ENCODE data around the gene RNF17. TPM values are rescaled to one million over a fixed set of nuclear protein-coding genes. Genes with fewer than 3 reads are reported as not detected.

The RNF17 gene
- total and polyA plus RNA-seq, 4 donors: 0.08 to 0.14 TPM; not detected in 2

DNA sequence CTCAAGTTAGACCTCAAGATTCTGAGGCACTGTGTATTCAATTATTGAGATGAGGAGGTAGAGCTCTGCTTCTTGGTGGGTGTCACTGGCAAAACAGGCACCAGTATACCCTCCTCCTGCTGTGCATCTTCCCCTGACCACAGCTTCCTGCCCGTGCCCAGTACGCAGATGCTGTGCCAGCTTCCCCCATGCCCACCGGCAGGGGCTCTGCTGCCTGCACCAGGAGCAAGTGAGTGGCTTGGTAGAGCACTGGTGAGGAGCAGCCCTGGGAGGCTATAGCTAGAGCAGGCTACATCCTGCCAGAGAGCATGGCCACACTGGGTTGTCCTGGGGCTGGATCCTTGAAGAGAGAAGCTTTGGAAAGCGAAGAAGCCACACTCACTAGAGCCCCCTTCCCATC lies 21.0 kb upstream of the RNF17 start:
- DNase-seq (ENCODE audit: low spot score): no peak
- Histone ChIP-seq H3K4me3 (ENCODE audit: low read depth in 1 of 3, low read length in 3 of 3) (no peak overlapping the region), H3K4me1 (ENCODE audit: control insufficient read depth in 4 of 4, insufficient read depth in 4 of 4, low read length in 3 of 4) (peaks cover 10 to 20% (median 15%) of the 10 kb centered on the region in 4 donors), H3K27ac (ENCODE audit: low read depth in 1 of 2, low read length in 2 of 2) (no peak overlapping the region), H3K27me3 (ENCODE audit: control insufficient read depth in 4 of 4, insufficient read depth in 4 of 4, low read length in 3 of 4) (peaks cover 2 to 18% (median 5%) of the 10 kb centered on the region in 4 donors), H3K9ac (ENCODE audit: low read depth in 1 of 2, low read length in 2 of 2) (no peak overlapping the region), H3K36me3 (ENCODE audit: control insufficient read depth in 4 of 4, insufficient read depth in 3 of 4, low read depth in 1 of 4, low read length in 3 of 4) (no peaks in the 10 kb centered on the region), H3K9me3 (ENCODE audit: control insufficient read depth in 4 of 4, low read length in 3 of 4) (no peaks in the 10 kb centered on the region)
- TF ChIP-seq, protein P1, sequence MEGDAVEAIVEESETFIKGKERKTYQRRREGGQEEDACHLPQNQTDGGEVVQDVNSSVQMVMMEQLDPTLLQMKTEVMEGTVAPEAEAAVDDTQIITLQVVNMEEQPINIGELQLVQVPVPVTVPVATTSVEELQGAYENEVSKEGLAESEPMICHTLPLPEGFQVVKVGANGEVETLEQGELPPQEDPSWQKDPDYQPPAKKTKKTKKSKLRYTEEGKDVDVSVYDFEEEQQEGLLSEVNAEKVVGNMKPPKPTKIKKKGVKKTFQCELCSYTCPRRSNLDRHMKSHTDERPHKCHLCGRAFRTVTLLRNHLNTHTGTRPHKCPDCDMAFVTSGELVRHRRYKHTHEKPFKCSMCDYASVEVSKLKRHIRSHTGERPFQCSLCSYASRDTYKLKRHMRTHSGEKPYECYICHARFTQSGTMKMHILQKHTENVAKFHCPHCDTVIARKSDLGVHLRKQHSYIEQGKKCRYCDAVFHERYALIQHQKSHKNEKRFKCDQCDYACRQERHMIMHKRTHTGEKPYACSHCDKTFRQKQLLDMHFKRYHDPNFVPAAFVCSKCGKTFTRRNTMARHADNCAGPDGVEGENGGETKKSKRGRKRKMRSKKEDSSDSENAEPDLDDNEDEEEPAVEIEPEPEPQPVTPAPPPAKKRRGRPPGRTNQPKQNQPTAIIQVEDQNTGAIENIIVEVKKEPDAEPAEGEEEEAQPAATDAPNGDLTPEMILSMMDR (IDR thresholded peaks at IDR 0.05; ENCODE audit: low read depth, low read length, missing input control): no peak
- TF ChIP-seq, protein P2, sequence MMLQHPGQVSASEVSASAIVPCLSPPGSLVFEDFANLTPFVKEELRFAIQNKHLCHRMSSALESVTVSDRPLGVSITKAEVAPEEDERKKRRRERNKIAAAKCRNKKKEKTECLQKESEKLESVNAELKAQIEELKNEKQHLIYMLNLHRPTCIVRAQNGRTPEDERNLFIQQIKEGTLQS (IDR thresholded peaks at IDR 0.05): no peak
- TF ChIP-seq, protein P3, sequence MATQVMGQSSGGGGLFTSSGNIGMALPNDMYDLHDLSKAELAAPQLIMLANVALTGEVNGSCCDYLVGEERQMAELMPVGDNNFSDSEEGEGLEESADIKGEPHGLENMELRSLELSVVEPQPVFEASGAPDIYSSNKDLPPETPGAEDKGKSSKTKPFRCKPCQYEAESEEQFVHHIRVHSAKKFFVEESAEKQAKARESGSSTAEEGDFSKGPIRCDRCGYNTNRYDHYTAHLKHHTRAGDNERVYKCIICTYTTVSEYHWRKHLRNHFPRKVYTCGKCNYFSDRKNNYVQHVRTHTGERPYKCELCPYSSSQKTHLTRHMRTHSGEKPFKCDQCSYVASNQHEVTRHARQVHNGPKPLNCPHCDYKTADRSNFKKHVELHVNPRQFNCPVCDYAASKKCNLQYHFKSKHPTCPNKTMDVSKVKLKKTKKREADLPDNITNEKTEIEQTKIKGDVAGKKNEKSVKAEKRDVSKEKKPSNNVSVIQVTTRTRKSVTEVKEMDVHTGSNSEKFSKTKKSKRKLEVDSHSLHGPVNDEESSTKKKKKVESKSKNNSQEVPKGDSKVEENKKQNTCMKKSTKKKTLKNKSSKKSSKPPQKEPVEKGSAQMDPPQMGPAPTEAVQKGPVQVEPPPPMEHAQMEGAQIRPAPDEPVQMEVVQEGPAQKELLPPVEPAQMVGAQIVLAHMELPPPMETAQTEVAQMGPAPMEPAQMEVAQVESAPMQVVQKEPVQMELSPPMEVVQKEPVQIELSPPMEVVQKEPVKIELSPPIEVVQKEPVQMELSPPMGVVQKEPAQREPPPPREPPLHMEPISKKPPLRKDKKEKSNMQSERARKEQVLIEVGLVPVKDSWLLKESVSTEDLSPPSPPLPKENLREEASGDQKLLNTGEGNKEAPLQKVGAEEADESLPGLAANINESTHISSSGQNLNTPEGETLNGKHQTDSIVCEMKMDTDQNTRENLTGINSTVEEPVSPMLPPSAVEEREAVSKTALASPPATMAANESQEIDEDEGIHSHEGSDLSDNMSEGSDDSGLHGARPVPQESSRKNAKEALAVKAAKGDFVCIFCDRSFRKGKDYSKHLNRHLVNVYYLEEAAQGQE (IDR thresholded peaks at IDR 0.05): no peak
- no peak for TF ChIP-seq HNF4G (IDR thresholded peaks at IDR 0.05)
- TF ChIP-seq NR2F2 (IDR thresholded peaks at IDR 0.05): no peak
- TF ChIP-seq, protein P4, sequence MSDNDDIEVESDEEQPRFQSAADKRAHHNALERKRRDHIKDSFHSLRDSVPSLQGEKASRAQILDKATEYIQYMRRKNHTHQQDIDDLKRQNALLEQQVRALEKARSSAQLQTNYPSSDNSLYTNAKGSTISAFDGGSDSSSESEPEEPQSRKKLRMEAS (IDR thresholded peaks at IDR 0.05): no peak
- TF ChIP-seq RXRA (IDR thresholded peaks at IDR 0.05): no peak
- TF ChIP-seq TAF1 (conservative IDR thresholded peaks at IDR 0.05): no peak
- TF ChIP-seq HNF4A (conservative IDR thresholded peaks at IDR 0.05): no peak
- no peak for TF ChIP-seq RAD21 (IDR thresholded peaks at IDR 0.05)
- no peak for TF ChIP-seq YY1 (IDR thresholded peaks at IDR 0.05)
- TF ChIP-seq FOXA1 (IDR thresholded peaks at IDR 0.05): no peak
- TF ChIP-seq GABPA (IDR thresholded peaks at IDR 0.05 in 1 of 2, conservative IDR thresholded peaks at IDR 0.05 in 1 of 2): no peak
- no peak for TF ChIP-seq SP1 (IDR thresholded peaks at IDR 0.05)
- no peak for TF ChIP-seq FOXA2 (IDR thresholded peaks at IDR 0.05)
- TF ChIP-seq EGR1 (IDR thresholded peaks at IDR 0.05; ENCODE audit: low read depth in 2 of 2): no peak
- TF ChIP-seq, protein P5, sequence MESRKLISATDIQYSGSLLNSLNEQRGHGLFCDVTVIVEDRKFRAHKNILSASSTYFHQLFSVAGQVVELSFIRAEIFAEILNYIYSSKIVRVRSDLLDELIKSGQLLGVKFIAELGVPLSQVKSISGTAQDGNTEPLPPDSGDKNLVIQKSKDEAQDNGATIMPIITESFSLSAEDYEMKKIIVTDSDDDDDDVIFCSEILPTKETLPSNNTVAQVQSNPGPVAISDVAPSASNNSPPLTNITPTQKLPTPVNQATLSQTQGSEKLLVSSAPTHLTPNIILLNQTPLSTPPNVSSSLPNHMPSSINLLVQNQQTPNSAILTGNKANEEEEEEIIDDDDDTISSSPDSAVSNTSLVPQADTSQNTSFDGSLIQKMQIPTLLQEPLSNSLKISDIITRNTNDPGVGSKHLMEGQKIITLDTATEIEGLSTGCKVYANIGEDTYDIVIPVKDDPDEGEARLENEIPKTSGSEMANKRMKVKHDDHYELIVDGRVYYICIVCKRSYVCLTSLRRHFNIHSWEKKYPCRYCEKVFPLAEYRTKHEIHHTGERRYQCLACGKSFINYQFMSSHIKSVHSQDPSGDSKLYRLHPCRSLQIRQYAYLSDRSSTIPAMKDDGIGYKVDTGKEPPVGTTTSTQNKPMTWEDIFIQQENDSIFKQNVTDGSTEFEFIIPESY (IDR thresholded peaks at IDR 0.05): no peak
- no peak for TF ChIP-seq JUND (IDR thresholded peaks at IDR 0.05)
- WGBS: 56% methylated on average over 4 of the region's 4 CpGs
